ENCODE data around the gene CCNY.

GRCh38 chr10:35545878-35546590 is 209.7 kb downstream of the CCNY start:
- no peak for TF ChIP-seq ZNF274 (IDR thresholded peaks at IDR 0.05; ENCODE audit: low read depth, low read length)
- no peak for TF ChIP-seq YY1 (IDR thresholded peaks at IDR 0.05; ENCODE audit: insufficient read depth, insufficient read length)
- no peak for TF ChIP-seq SUZ12 (IDR thresholded peaks at IDR 0.05; ENCODE audit: extremely low read depth, insufficient read depth, insufficient read length)
